HEK293 (cell line): ENCODE data around the gene RSRC1.

Source experiments
- ATF2 ChIP-seq: fragments of 450-650 bp; formaldehyde crosslinking; IDR thresholded peaks from 2 replicates; pipeline ENCODE4 v1.5.1; 2016; ENCODE audit warnings: missing biosample characterization, missing genetic modification characterization, low read depth
- CTCF ChIP-seq: fragments of 450-650 bp; formaldehyde crosslinking; IDR thresholded peaks from 2 replicates; pipeline ENCODE4 v1.5.1; 2016; ENCODE audit warnings: missing biosample characterization, missing genetic modification characterization
- GFI1B ChIP-seq: fragments of 450-650 bp; formaldehyde crosslinking; IDR thresholded peaks from 2 replicates; pipeline ENCODE4 v1.5.1; 2016; ENCODE audit warnings: missing biosample characterization, missing genetic modification characterization
- KLF9 ChIP-seq: fragments of 450-650 bp; formaldehyde crosslinking; IDR thresholded peaks from 2 replicates; pipeline ENCODE4 v1.5.1; 2016; ENCODE audit warnings: missing biosample characterization, missing genetic modification characterization, low read depth
- TCF7L2 ChIP-seq: IDR thresholded peaks from 2 replicates; pipeline ENCODE4 v1.6.1; 2011; ENCODE audit warnings: low read depth, mild to moderate bottlenecking, inconsistent platforms, low read length, moderate library complexity, borderline replicate concordance
- ZBTB11 ChIP-seq: fragments of 450-650 bp; formaldehyde crosslinking; conservative IDR thresholded peaks from 2 replicates; pipeline ENCODE4 v1.5.1; 2016; ENCODE audit warnings: low read depth, missing biosample characterization, missing genetic modification characterization
- ZBTB7A ChIP-seq: fragments of 450-650 bp; formaldehyde crosslinking; IDR thresholded peaks from 2 replicates; pipeline ENCODE4 v1.5.1; 2016; ENCODE audit warnings: low read depth, missing biosample characterization, missing genetic modification characterization
- ZIC2 ChIP-seq: fragments of 450-650 bp; formaldehyde crosslinking; IDR thresholded peaks from 2 replicates; pipeline ENCODE4 v1.5.1; 2016; ENCODE audit warnings: missing biosample characterization, missing genetic modification characterization
- ZNF138 ChIP-seq: fragments of 450-650 bp; formaldehyde crosslinking; IDR thresholded peaks from 2 replicates; pipeline ENCODE4 v1.5.1; 2016; ENCODE audit warnings: missing biosample characterization, missing genetic modification characterization, borderline replicate concordance
- ZNF2 ChIP-seq: fragments of 450-650 bp; formaldehyde crosslinking; IDR thresholded peaks from 2 replicates; pipeline ENCODE4 v1.5.1; 2016; ENCODE audit warnings: missing biosample characterization, missing genetic modification characterization
- ZNF274 ChIP-seq, 2 experiments: fragments of 200-500 bp in 1 of 2; fragments of 450-650 bp in 1 of 2; sonication (Bioruptor generic) in 1 of 2; formaldehyde crosslinking in 1 of 2; IDR thresholded peaks; 2 replicates each; pipeline versions ENCODE4 v1.5.1 to v1.6.1; 2014 to 2016; ENCODE audit warnings: borderline replicate concordance in 1 of 2, inconsistent platforms in 1 of 2, low read length in 1 of 2, missing biosample characterization in 1 of 2, missing genetic modification characterization in 1 of 2
- ZNF350 ChIP-seq: fragments of 450-650 bp; formaldehyde crosslinking; IDR thresholded peaks from 2 replicates; pipeline ENCODE4 v1.5.0; 2017; ENCODE audit warnings: missing biosample characterization, mild to moderate bottlenecking, missing genetic modification characterization
- ZNF391 ChIP-seq: fragments of 450-650 bp; formaldehyde crosslinking; IDR thresholded peaks from 2 replicates; pipeline ENCODE4 v1.5.1; 2016; ENCODE audit warnings: low read depth, missing biosample characterization, missing genetic modification characterization, borderline replicate concordance
- ZNF555 ChIP-seq: fragments of 450-650 bp; formaldehyde crosslinking; conservative IDR thresholded peaks from 2 replicates; pipeline ENCODE4 v1.5.1; 2017; ENCODE audit warnings: missing biosample characterization, mild to moderate bottlenecking, missing genetic modification characterization, inconsistent platforms

- TF ChIP-seq ZIC2 (tag by site-specific recombination): no peak
- TF ChIP-seq ZNF138 (tag by site-specific recombination): no peak
- TF ChIP-seq ZBTB7A (tag by site-specific recombination): no peak
- no peak for TF ChIP-seq ZBTB11 (tag by site-specific recombination)
- TF ChIP-seq KLF9 (tag by site-specific recombination): no peak
- TF ChIP-seq GFI1B (tag by site-specific recombination): no peak
- TF ChIP-seq ZNF350 (tag by site-specific recombination): no peak
- TF ChIP-seq ATF2 (tag by site-specific recombination): no peak
- TF ChIP-seq ZNF274 (IDR thresholded peaks at IDR 0.05; ENCODE audit: low read length): no peak
- TF ChIP-seq ZNF274 (tag by site-specific recombination; IDR thresholded peaks at IDR 0.05; ENCODE audit: borderline replicate concordance): no peak
- TF ChIP-seq CTCF: no peak
- no peak for TF ChIP-seq ZNF391
- TF ChIP-seq ZNF555 (tag by site-specific recombination): no peak
- no peak for TF ChIP-seq ZNF2 (tag by site-specific recombination)
- TF ChIP-seq TCF7L2: no peak
Measured at GRCh38 chr3:158333736-158334135, 223.8 kb downstream of the RSRC1 start.
